SH-SY5Y (cell line): ENCODE data around the gene TULP4.

Experiments used
- GATA2 ChIP-seq: IDR thresholded peaks from 2 replicates; pipeline ENCODE4 v1.6.1; 2011; ENCODE audit warnings: mild to moderate bottlenecking, low read depth, low read length
- GATA3 ChIP-seq: IDR thresholded peaks from 2 replicates; pipeline ENCODE4 v1.6.1; 2011; ENCODE audit warnings: low read depth, mild to moderate bottlenecking, low read length, moderate library complexity

DNA sequence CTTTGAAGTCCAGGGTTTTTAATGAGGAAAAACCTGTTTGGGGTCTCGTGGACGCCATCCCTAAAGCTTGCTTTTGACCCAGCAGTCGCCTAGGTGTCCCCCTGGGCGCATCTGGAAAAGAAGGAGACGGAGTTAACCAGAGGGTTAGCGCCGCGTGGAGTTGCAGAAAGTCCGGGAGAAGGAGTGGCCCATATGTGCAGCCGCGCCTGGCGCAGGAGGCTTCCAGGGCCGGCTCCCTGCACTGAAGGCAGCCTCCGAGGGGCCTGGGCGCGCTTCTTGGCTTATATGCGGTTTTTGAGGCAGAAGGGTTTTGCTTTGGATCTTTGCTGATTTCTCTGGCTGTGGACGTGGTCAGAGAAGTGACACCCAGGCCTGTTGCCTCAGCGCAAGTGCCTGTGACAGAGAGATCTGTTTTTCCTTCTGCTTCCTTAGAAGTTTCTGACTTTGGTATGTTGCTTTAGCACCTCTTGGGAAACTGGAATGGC is 248.6 kb downstream of the TULP4 start:
- TF ChIP-seq GATA3, result no peak
- TF ChIP-seq GATA2, result no peak
